Endothelial cell of umbilical vein (primary cell): ENCODE measurements around the gene TMCC2.

ENCODE experiments used
- CTCF ChIP-seq, 2 donors: IDR thresholded peaks; 1 replicate in 1 of 2; 2 replicates in 1 of 2; pipeline ENCODE4 v1.5.1; 2011; ENCODE audit warnings: low read length in 2 of 2, mild to moderate bottlenecking in 2 of 2, moderate library complexity in 2 of 2, control low read depth in 1 of 2, inconsistent platforms in 1 of 2, low read depth in 1 of 2; ENCODE audit not compliant: insufficient read depth in 1 of 2; ENCODE audit errors: extremely low read depth in 1 of 2
- EZH2 ChIP-seq: IDR thresholded peaks from 2 replicates; pipeline ENCODE4 v1.6.1; 2012; ENCODE audit warnings: borderline replicate concordance, low read depth, mild to moderate bottlenecking, moderate library complexity, low read length, inconsistent platforms; ENCODE audit not compliant: severe bottlenecking

DNA sequence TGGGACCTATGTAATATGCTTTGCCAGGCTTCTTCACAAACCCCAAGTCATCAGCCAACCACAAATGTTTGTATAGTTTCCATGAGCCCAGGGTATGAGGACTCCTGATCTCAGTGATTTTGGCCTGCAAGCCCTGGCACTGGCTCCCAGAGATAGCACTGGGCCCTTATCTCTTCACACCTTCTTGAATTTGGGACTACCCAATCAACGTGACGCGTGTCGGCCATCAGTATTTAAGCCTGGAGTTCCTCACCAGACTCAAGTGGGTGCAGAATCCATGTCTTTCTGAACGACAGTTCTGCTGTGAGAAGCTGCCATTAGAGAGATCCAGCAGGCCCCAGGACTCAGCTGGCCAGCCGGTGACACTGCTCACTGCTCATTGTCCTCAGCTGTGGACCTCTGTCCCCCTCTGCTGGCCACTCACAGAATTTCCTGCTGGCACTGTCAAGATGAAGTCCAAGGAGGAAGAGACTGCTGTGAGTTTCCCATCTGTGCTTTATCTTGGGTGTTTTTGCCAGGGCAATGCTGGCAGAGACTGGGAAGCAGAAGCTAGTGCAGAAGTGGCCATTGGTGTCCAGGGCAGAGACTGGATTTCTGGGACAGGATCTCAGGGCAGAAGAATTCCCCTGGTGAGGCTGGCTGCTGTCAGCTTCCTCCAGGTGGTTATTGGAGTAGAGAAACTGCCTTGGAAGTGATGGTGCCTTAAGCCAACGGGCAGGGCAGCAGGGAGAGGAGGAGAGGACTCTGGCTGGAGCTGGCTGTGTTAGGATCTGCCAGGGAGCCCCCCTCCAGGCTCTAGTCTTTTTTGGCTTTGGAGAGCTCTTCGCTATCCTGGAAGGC is 28.4 kb downstream of the TMCC2 start:
- TF ChIP-seq CTCF (IDR thresholded peaks at IDR 0.05; ENCODE audit: extremely low read depth in 1 of 2, insufficient read depth in 1 of 2, low read depth in 1 of 2, low read length in 2 of 2): peak; percentile 79 to 92
- no peak for TF ChIP-seq EZH2
